Spinal cord (tissue), 10 donors: ENCODE data around the gene VPS72. TPM values are rescaled to one million over a fixed set of nuclear protein-coding genes. Genes with fewer than 3 reads are reported as not detected.

Source experiments
- DNase-seq, 6 donors: peaks; one replicate each; pipeline versions ENCODE4 v3.0.0 to v3.0.0-alpha.2; 2013 to 2015; ENCODE audit warnings: low spot score in 6 of 6, low read depth in 4 of 6
- H3K27ac ChIP-seq: one replicate; pipeline ENCODE4 v1.5.1; 2013; ENCODE audit warnings: low read depth, low read length, control low read depth
- H3K27me3 ChIP-seq: one replicate; pipeline ENCODE4 v1.6.1; 2013; ENCODE audit warnings: low read length; ENCODE audit not compliant: control insufficient read depth, insufficient read depth
- H3K36me3 ChIP-seq: one replicate; pipeline ENCODE4 v1.6.1; 2013; ENCODE audit warnings: low read length; ENCODE audit not compliant: control insufficient read depth, insufficient read depth
- H3K4me1 ChIP-seq: one replicate; pipeline ENCODE4 v1.6.1; 2013; ENCODE audit warnings: low read length; ENCODE audit not compliant: control insufficient read depth, insufficient read depth
- H3K4me3 ChIP-seq: one replicate; pipeline ENCODE4 v1.5.1; 2013; ENCODE audit warnings: low read depth, low read length, control low read depth
- H3K9me3 ChIP-seq: one replicate; pipeline ENCODE4 v1.6.1; 2013; ENCODE audit warnings: low read length; ENCODE audit not compliant: control insufficient read depth, insufficient read depth
- WGBS: methylation state at CpG from one replicate; pipeline ENCODE4 v1.1.5; 2013; ENCODE audit warnings: missing lambda C conversion rate; ENCODE audit not compliant: insufficient coverage; 5-methylcytosine and 5-hydroxymethylcytosine counted together
- polyA plus RNA-seq, 2 donors: library from polyadenylated mRNA; unstranded; fragments of 120-200 nt; gene quantifications; one replicate each; pipeline ENCODE4 v1.2.1, GENCODE V29; 2013; ENCODE audit not compliant: insufficient read length in 2 of 2
- total RNA-seq, 2 donors: library from RNA; depleted of rRNA in 1 of 2; stranded (reverse); fragments of 120-200 nt in 1 of 2; fragments of >200 nt in 1 of 2; gene quantifications; one replicate each; pipeline versions ENCODE4 v1.2.3 to v1.2.4, GENCODE V29; 2013 to 2014
- donor health status: healthy.

VPS72 gene
- total and polyA plus RNA-seq, 4 donors, result 38.6 to 93.0 (median 79.7) TPM

DNA sequence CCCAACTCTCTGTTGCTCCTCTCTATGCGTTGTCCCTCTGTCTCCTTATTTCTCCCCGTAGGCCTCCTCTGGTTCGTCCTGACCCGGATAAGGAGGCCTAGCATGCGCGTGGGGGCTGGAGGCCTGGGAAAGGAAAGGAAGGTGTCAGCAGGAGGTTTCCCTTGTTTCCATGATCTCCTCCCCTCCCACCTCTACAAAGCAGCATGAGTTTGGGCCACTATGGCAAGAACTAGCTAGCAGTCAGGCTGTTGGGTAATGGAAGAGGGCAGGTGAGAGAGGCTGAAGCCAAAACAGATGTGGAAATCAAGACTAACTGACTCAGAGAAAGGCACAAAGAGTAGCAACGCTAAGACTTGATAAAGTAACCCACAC is 42.9 kb downstream of the VPS72 start:
- 25% methylated on average over 1 of the region's 7 CpGs for WGBS
- peak overlapping the region; percentile 69 for H3K27ac ChIP-seq

DNA sequence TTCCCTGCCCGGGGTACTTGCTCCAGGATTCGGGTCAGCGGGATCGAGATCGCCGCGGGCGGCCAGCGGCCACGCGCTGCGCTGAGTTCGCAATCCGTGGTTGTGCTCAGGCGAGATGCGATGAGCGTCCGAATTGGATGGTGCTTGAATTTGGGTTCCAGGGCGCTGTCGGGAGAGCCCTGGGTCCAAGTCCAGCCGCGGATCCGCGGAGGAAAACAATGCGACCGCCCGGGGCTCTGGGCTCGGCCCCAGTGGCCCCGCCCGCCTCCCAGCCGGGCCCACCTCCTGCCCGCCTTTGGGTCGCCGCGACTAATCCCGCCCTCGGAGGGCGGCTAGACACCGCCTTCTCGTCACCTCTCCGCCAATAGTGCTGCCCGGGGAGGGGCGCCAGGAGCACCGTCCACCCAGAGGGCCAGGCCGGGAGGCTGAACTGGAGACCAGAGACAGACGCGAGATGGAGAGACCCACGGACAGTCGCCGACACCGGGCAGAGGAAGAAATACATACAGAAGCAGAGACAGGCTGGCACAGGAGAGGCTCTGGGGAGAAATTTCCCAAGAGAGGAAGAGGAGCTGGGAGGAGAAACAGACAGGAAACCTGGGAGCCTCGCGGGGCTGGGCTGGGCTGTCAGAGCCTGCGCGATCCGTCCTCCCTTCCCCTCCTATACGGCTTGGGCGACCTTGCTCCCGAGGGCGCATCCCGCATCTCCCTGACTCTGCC is 43.4 kb downstream of the VPS72 start, which contains the start of gene SEMA6C:
Gene SEMA6C (minus strand): TSS at position 220 of the 720 bp plus-strand sequence. CDS start 4,010 bp downstream, outside the sequence.
- Histone ChIP-seq H3K9me3 (no peaks in the 10 kb centered on the region), H3K27ac (peak within 1 kb of the TSS; percentile 69), H3K4me1 (peaks cover 47% of the 10 kb centered on the region), H3K4me3 (peak within 1 kb of the TSS; percentile 61), H3K27me3 (no peaks in the 10 kb centered on the region), H3K36me3 (peaks cover 21% of the 10 kb centered on the region)
- under 1% methylated on average over 61 of the region's 61 CpGs for WGBS
- peak in 5 of 6 donors; percentile 84 to 98 (median 88) for DNase-seq

More for the DNA sequence above, 42.9 kb downstream of the VPS72 start:
- peak overlapping the region; percentile 61 for H3K4me3 ChIP-seq
- DNase-seq, result no peak
- H3K36me3 ChIP-seq, result peaks cover 15% of the 10 kb centered on the region
- no peaks in the 10 kb centered on the region for H3K9me3 ChIP-seq
- H3K4me1 ChIP-seq, result peaks cover 47% of the 10 kb centered on the region
- no peaks in the 10 kb centered on the region for H3K27me3 ChIP-seq

DNA sequence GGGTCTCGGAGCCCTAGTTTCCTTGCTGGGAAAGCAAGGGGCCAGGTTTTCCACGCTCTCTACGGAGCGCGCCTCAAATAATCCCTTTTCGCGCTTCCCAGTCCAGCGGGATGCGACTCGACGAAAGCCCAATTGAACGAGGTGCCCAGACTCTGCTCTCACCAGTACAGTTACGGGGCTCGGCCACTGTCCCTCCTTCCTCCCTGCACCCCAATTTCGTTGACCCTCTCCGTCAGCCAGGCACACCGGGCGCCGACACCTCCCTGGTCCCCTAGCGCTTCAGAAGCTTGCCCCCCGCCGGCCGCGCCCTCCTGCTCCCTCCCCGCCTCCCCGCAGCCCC is 44.0 kb downstream of the VPS72 start:
- Histone ChIP-seq H3K4me1 (peaks cover 47% of the 10 kb centered on the region), H3K4me3 (peak overlapping the region; percentile 61), H3K27me3 (no peaks in the 10 kb centered on the region), H3K9me3 (no peaks in the 10 kb centered on the region), H3K36me3 (peaks cover 25% of the 10 kb centered on the region), H3K27ac (peak overlapping the region; percentile 65)
- DNase-seq, result no peak
- WGBS, result under 1% methylated on average over 26 of the region's 26 CpGs

DNA sequence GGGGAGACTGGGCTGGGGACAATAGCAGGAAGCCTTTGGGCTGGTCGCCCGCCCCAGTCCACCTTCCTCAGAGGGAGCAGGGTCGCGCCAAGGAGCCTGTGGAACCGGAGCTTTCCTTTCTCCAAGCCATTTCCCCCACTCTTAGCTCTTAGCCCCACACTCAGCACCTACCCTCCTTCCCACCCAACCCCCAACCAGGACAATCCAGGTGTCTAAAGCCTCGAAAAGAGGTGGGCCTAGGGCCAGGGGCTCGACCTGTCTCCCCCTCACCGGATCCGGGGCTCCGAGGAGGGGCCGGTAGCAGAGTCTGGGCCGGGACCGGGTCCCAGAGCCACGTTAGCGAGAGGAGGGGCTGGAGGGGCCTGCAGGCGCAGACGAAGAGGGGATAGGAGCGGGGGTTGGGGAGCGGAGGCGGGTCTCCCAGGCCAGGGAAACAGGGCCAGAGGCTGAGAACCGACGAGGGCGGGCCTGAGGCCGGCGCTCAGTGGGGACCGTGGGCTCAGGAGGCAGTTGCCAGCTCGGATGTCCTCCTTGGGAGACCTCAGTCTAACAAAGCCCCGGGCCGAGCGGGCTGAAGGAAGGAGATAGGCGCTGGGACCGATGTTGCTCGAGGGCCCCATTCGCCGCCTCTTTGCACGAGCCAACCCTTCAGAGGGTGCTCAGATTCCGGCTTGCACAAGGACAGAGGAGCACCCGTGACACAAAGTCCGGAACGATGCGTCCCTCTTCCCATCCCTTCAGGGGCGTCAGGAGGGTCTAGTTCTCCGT is 44.5 kb downstream of the VPS72 start:
- Histone ChIP-seq H3K36me3 (peaks cover 26% of the 10 kb centered on the region), H3K4me1 (peaks cover 47% of the 10 kb centered on the region), H3K4me3 (peak overlapping the region; percentile 61), H3K27ac (peak overlapping the region; percentile 65), H3K27me3 (no peaks in the 10 kb centered on the region), H3K9me3 (no peaks in the 10 kb centered on the region)
- WGBS, result 4% methylated on average over 41 of the region's 43 CpGs
- DNase-seq, result peak in 2 of 6 donors; percentile 60

DNA sequence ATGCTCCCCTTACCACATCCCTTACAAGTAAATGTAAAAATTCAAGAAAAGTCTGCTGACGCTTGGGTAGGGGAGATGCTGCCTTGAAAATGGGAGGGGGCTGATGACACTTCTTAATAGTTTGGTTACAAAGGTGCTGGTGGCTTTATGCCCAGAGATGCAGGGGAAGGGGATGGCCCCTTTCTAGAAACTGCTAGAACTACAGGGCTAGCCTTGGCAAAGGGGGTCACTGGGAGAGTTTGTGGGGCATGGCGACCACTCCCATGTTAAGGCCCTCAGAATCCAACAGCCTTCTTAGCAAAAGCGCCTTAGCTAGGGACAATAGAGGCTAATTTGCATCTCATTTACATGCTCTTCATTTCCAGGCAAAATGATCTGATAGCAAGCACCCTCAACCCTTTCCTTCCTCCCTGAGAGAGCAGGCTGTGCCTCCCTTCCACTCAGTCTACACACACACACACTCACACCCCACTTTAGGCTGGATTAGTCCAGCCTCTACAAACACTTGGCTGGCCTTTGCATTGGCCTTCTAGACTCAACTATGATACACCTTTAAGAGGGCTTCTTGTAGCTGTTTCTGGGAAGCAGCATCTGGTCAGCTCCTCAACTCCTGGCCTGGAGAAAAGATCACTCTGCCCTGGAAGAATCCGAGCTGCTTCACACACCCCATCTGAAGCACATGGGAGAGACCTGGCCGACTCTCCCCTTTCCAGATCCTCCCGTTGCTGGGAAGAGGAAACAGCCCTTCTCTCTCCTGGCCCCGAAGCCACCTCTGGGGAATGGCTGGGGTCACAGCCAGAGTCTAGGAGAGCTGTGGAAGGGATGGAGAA is 45.3 kb downstream of the VPS72 start:
- Histone ChIP-seq H3K4me1 (peaks cover 47% of the 10 kb centered on the region), H3K9me3 (no peaks in the 10 kb centered on the region), H3K27me3 (no peaks in the 10 kb centered on the region), H3K27ac (no peak overlapping the region), H3K4me3 (peak overlapping the region; percentile 61), H3K36me3 (peaks cover 31% of the 10 kb centered on the region)
- peak in 2 of 6 donors; percentile 40 for DNase-seq
- 64% methylated on average over 2 of the region's 7 CpGs for WGBS

DNA sequence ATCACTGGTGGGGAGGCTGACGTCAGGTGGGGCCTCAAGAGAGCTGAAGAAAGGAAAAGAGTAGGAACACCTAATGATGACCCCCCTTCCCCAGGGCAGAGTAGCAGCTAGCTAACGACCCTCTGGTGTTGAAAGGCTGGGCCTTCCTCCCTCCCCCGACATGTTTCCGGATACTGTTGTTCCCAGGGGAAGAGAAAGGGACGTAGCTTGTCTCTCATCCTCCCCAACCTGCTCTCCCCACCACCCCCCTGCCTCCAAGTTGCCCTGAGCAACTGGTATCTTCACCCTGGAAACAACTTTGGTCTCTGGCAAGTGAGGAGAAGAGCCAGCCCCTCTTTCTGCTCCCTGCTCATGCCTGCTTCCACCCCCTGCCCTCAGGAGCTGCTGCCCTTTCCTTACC is 46.0 kb downstream of the VPS72 start:
- H3K27ac ChIP-seq, result no peak overlapping the region
- H3K4me1 ChIP-seq, result peaks cover 47% of the 10 kb centered on the region
- 0% methylated on average over 2 of the region's 5 CpGs for WGBS
- H3K4me3 ChIP-seq, result no peak overlapping the region
- H3K9me3 ChIP-seq, result no peaks in the 10 kb centered on the region
- H3K36me3 ChIP-seq, result peaks cover 35% of the 10 kb centered on the region
- no peaks in the 10 kb centered on the region for H3K27me3 ChIP-seq
- no peak for DNase-seq

DNA sequence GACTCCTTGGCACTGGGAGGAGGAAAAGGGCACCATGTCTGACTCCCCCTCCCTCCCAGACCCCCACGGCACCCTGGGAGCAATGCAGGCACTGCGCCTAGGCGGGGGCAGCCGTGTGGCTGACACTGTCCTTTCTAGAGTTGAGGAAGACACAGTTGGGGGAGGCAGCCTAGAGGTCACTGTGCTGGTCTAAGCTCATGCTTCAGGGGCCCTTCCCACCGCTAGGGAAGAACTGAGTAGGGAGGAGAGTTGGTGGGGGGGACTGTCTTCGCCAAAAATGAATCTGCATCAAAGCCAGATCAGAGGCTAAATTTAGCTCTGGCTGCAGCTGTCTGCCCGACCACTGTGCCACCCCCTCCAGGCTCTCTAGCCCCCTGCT is 47.0 kb downstream of the VPS72 start:
- Histone ChIP-seq H3K4me3 (no peak overlapping the region), H3K27ac (no peak overlapping the region)

DNA sequence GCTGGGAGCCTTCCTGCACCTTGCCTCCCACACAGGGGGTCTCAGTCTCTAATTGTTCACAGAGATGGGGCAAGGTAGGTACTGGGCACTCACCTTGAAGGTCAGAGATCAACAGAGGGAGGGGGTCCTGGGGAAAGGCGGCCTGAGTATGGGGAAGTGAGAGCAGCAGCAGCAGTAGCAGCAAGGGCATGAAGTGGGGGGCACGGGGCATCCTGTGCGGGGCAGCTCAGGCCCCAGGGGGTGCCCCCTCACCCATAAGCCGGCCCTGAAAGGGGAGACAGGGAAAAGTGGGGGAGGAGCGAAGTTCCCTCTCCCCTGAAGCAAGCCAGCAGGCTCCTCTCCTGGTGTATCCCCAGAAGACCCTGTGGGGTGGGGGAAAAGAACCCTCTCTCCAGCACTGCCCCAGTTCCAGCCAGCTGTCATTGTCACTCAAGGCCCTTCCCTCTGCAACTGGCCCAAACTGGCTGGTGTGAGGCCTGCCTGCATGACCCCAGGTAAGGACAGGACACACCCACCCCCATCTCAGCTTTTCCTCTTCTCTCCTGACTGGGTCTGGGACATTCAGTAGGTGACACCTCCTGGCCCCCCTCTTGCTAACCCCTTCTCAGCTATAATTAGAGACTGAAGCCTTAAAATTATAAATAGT is 47.5 kb downstream of the VPS72 start:
- DNase-seq, result no peak
- Histone ChIP-seq H3K27ac (no peak overlapping the region), H3K4me1 (peaks cover 47% of the 10 kb centered on the region), H3K27me3 (no peaks in the 10 kb centered on the region), H3K36me3 (peaks cover 50% of the 10 kb centered on the region), H3K9me3 (no peaks in the 10 kb centered on the region), H3K4me3 (no peak overlapping the region)
- 75% methylated on average over 2 of the region's 5 CpGs for WGBS

More for the DNA sequence above, 47.0 kb downstream of the VPS72 start:
- H3K27me3 ChIP-seq, result no peaks in the 10 kb centered on the region
- no peaks in the 10 kb centered on the region for H3K9me3 ChIP-seq
- no peak for DNase-seq
- H3K4me1 ChIP-seq, result peaks cover 47% of the 10 kb centered on the region
- peaks cover 45% of the 10 kb centered on the region for H3K36me3 ChIP-seq
- 69% methylated on average over 6 of the region's 7 CpGs for WGBS

DNA sequence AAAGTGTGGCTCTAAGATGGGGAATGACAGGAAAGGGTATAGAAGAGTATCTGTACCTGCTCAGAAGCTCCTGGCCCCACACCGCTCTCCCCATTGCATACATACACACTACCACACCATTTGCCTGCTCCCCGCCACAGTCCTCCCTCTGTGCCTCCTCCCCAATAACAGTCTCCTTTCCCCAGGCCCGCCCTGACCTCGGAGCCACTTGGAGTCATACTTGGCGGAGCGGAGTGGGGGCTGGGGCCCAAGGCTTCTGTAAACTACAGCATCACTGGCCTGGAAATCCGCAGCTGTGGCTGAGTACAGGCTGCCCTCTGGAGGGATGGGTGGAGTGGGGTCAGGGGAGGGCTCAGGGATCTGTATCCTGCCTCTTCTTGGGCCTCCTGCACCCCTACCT is 52.2 kb downstream of the VPS72 start:
- Histone ChIP-seq H3K36me3 (peaks cover 87% of the 10 kb centered on the region), H3K4me3 (no peak overlapping the region), H3K4me1 (peaks cover 10% of the 10 kb centered on the region), H3K27ac (no peak overlapping the region), H3K27me3 (no peaks in the 10 kb centered on the region), H3K9me3 (no peaks in the 10 kb centered on the region)
- DNase-seq, result no peak
- WGBS, result 96% methylated on average over 7 of the region's 7 CpGs
